GOT3 (cell line): ENCODE measurements around the gene COMP.

ENCODE experiments used
- DNase-seq: peaks from one replicate; lab custom pipeline; 2025; ENCODE audit warnings: mixed read lengths; lab: John Stamatoyannopoulos, UW

Gene COMP

GRCh38 chr19:18782559-18783225, 8.4 kb downstream of the COMP start:
- DNase-seq: no peak

- DNase-seq: no peak
Measured at GRCh38 chr19:18781885-18782527, 9.1 kb downstream of the COMP start.

DNA sequence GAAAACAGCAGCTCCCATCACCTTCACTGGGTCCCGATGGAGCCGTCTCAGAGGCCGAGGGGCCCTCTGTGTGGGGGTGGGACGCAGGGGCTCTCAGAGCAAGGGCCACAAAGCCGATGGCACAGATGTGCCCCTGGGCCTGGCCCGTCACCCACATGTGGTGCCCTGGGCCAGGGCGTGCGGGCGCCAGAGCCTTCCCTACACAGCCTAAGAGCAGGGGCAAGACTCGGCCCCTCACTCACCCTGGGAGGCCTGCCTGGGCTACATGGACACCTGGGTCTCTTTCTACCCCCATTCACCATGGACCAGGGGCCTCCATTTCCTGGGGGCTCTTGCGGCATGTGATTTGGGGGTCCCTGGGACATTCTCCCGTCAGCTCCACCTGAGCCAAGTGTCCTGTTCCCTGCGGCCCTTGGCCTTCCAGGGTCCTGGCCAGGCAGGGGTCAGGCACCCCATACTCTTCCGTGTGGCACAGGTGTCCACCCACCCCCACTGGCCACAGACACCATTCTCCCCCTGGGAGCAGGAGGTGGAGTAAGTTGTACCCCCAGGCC, 10.0 kb downstream of the COMP start:
- DNase-seq: no peak

DNA sequence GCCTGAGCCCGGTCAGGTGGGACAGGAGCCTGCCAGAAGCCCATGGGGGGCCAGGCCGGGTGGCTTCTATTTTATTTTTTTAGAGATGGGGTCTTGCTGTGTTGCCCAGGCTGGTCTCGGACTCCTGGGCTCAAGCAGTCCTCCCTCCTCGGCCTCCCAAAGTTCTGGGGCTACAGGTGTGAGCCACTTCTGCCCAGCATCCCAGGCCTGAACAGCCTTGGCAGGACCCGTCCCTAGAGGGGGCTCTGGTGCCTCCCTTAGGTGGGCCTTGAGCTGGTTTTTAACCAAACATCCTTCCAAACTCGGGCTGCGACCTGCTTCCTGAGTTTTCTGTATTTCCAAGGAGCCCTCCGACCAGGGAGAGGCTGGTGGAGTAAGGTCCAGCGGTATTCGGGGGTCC, 10.5 kb downstream of the COMP start:
- DNase-seq: no peak

- DNase-seq: no peak
Measured at GRCh38 chr19:18780081-18780480, 11.0 kb downstream of the COMP start.

DNA sequence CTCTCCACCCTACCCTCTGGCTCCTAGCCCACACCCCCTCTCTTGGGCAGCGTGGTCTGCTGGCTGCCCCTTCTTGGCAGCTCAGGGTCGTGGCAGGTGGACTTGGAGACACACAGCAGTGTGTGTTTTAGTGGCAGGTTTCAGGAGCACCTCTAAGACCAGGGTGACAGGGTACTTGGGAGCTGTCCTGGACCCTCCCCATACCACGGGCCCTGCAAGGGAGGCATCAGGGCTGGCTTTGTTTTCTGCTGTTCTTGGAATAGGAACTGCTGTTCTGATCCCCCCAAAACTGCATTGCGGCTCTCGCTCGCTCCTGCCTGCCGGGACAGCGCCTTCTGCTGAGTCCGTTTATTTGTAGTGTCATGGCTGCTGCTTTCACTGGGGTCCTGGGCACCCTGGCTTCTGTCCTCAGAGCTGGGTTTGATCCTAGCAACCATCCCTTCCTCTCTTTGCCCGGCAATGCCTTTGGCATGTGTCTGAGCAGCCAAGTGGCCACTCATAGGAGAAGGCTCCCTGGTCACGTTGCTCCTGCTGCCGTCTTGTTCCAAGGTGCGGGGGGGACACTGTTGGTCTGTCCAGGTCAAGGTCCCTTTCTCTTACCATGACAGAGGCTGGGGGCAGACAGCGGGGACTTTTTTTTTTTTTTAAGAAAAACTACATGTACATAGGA, 12.1 kb downstream of the COMP start:
- DNase-seq: no peak

DNA sequence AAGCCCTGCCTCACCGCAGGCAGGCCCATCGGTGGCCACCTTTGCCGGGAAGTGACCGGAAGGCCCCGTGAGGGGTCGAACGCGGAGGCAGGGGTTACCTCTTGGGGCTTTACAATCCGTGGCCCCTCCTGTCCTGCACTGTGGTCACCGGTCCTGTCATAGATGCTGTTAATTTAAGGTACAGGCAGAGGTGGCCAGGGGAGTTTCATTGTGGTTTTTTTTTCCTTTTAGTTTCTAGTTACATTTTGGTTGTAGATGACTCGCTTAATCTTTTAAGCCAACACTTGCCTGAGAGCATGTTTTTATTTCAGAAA, 13.1 kb downstream of the COMP start:
- no peak for DNase-seq

GRCh38 chr19:18777301-18778075, 13.6 kb downstream of the COMP start:
- no peak for DNase-seq

GRCh38 chr19:18776736-18777135, 14.4 kb downstream of the COMP start:
- DNase-seq: no peak

- DNase-seq: no peak
Measured at GRCh38 chr19:18776288-18776594, 14.9 kb downstream of the COMP start.

GRCh38 chr19:18775586-18776287, 15.4 kb downstream of the COMP start:
- DNase-seq: no peak

- DNase-seq: no peak
Measured at GRCh38 chr19:18774782-18775444, 16.2 kb downstream of the COMP start.

- no peak for DNase-seq
Measured at GRCh38 chr19:18774107-18774506, 17.0 kb downstream of the COMP start.

- DNase-seq: no peak
Measured at GRCh38 chr19:18773682-18774081, 17.4 kb downstream of the COMP start.

- no peak for DNase-seq
Measured at GRCh38 chr19:18772620-18773587, 18.2 kb downstream of the COMP start.

GRCh38 chr19:18771328-18772242, 19.5 kb downstream of the COMP start:
- DNase-seq: no peak

DNA sequence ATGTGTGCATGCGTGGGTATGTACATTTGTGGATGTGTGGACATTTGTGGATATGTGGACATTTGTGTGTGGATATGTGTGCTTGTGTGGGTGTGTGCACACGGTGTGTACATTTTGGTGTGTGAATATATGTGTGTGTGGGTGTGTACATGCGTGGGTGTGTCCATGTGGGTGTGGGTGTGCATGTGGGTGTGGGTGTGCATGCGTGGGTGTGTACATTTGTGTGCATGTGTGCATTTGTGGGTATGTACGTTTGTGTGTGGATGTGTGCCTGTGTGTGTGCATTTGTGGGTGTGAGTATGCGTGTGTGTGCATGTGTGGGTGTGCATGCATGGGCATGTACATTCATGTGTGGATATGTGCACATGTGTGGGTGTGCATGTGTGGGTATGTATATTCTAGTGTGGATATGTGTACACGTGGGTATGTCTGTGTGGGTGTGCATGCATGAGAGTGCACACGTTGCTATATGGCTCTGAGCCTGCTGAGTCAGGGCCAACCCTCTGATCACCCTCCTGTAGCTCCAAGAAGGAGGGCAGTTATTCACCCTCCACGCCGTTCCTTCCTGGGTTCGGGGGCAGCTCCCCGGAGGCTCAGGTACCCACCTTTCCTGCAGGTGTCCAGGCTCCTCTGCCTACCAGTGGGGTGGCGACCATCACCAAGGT, 20.3 kb downstream of the COMP start:
- DNase-seq: no peak

DNA sequence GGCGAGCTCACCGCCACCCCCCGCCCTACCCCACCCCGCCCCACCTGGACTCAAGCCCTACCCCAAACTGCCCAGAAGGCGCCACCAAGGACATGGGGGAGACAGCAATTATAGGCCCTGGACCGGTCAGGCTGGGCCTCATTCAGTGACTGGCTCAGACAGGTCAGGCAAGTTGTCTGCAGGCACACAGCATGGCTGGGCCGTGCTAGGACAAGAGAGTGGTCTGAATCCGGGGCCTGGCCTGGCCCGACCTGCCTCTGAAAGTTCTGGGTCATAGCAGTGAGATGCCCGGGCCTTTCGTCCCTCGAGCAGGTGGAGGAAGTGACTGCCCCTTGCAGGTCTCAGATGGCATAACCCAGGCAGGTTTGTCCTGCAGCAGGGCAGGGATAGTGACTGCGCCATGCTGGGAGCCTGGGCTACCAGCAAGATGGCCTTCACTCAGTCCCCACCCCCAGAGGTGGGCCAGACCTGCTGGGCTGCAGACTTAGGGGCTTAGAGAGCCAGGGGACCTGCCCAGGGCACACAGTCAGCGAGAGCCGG, 21.0 kb downstream of the COMP start:
- DNase-seq: no peak
